B cell (primary cell): Measurements from ENCODE around the gene SCUBE1. TPM values are rescaled to one million over a fixed set of nuclear protein-coding genes. Genes with fewer than 3 reads are reported as not detected.

Source experiments
- ATAC-seq: fragments of 200-7000 bp; cut with Tn5 transposase; one replicate; pipeline ENCODE4 v1.10.0; 2021; ENCODE audit warnings: low read depth, mild to moderate bottlenecking, moderate number of reproducible peaks, moderate library complexity
- CTCF ChIA-PET: fragments of 350-600 bp; sonication (Branson Sonifier 250); formaldehyde crosslinking; loops from one replicate; lab custom pipeline; 2021; ENCODE audit warnings: antibody characterized with exemption, inconsistent platforms; lab: Charles Lee
- POLR2A ChIA-PET: fragments of 350-600 bp; sonication (Branson Sonifier 250); formaldehyde crosslinking; loops from one replicate; lab custom pipeline; 2021; ENCODE audit warnings: antibody characterized with exemption; lab: Charles Lee
- DNase-seq: peaks from one replicate; pipeline ENCODE4 v3.0.0; 2013
- H2AFZ ChIP-seq: 2 replicates; pipeline ENCODE4 v1.6.1; 2012; ENCODE audit warnings: mild to moderate bottlenecking, low read depth, low read length; ENCODE audit not compliant: insufficient read depth, poor library complexity, severe bottlenecking
- H3K27ac ChIP-seq, 2 donors: 1 replicate in 1 of 2; 2 replicates in 1 of 2; pipeline ENCODE4 v1.5.1; 2012 to 2013; ENCODE audit warnings: low read length in 2 of 2, mild to moderate bottlenecking in 2 of 2, moderate library complexity in 1 of 2
- H3K27me3 ChIP-seq, 4 experiments: fragments of 200-600 bp in 1 of 4; sonication (generic) in 1 of 4; replicated peaks in 1 of 4; 1 replicate in 2 of 4; 2 replicates in 2 of 4; pipeline versions ENCODE4 v1.6.1 to v1.7.0; 2013 to 2016; ENCODE audit warnings: low read length in 3 of 4, mild to moderate bottlenecking in 2 of 4, mixed read lengths in 1 of 4, moderate library complexity in 1 of 4; ENCODE audit not compliant: insufficient read depth in 4 of 4, control insufficient read depth in 3 of 4; ENCODE audit errors: control extremely low read depth in 1 of 4
- H3K36me3 ChIP-seq, 2 experiments: replicated peaks in 1 of 2; 1 replicate in 1 of 2; 2 replicates in 1 of 2; pipeline versions ENCODE4 v1.6.1 to v1.7.1; 2013; ENCODE audit warnings: low read length in 1 of 2; ENCODE audit not compliant: insufficient read depth in 2 of 2, control insufficient read depth in 1 of 2; ENCODE audit errors: control extremely low read depth in 1 of 2, extremely low read depth in 1 of 2
- H3K4me1 ChIP-seq, 2 donors: fragments of 200-600 bp in 1 of 2; sonication (generic) in 1 of 2; 1 replicate in 1 of 2; 2 replicates in 1 of 2; pipeline versions ENCODE4 v1.5.1 to v1.6.1; 2013 to 2017; ENCODE audit warnings: low read length in 2 of 2; ENCODE audit not compliant: control insufficient read depth in 2 of 2, insufficient read depth in 2 of 2
- H3K4me2 ChIP-seq: replicated peaks from 2 replicates; pipeline ENCODE3; 2012; ENCODE audit warnings: mild to moderate bottlenecking, low read depth, low read length; ENCODE audit not compliant: poor library complexity, severe bottlenecking
- H3K4me3 ChIP-seq, 5 experiments: fragments of 200-600 bp in 1 of 5; sonication (generic) in 1 of 5; 1 replicate in 3 of 5; 2 replicates in 2 of 5; pipeline versions ENCODE4 v1.5.1 to v1.7.0; 2011 to 2016; ENCODE audit warnings: low read length in 4 of 5, mild to moderate bottlenecking in 4 of 5, low read depth in 2 of 5, control low read depth in 1 of 5, moderate library complexity in 1 of 5; ENCODE audit not compliant: insufficient read depth in 1 of 5; ENCODE audit errors: control extremely low read depth in 1 of 5, extremely low read depth in 1 of 5
- H3K79me2 ChIP-seq: fragments of 200-600 bp; sonication (generic); one replicate; pipeline ENCODE4 v1.6.0; 2016; ENCODE audit warnings: low read length; ENCODE audit not compliant: control insufficient read depth, insufficient read depth
- H3K9ac ChIP-seq: fragments of 200-600 bp; sonication (generic); 2 replicates; pipeline ENCODE4 v1.6.1; 2017; ENCODE audit warnings: mild to moderate bottlenecking, low read length, moderate library complexity
- H3K9me3 ChIP-seq, 3 donors: one replicate each; pipeline versions ENCODE4 v1.6.1 to v1.7.1; 2013; ENCODE audit warnings: low read length in 2 of 3; ENCODE audit not compliant: control insufficient read depth in 2 of 3, insufficient read depth in 1 of 3; ENCODE audit errors: control extremely low read depth in 1 of 3
- H4K20me1 ChIP-seq: 2 replicates; pipeline ENCODE4 v1.6.0; 2012; ENCODE audit warnings: mild to moderate bottlenecking, low read length; ENCODE audit not compliant: insufficient read depth, control insufficient read depth, poor library complexity, severe bottlenecking
- H3K27ac Mint-ChIP-seq: one replicate; pipeline ENCODE4 v1.8.0; 2021; ENCODE audit warnings: mixed read lengths
- H3K27me3 Mint-ChIP-seq: one replicate; pipeline ENCODE4 v1.8.0; 2021; ENCODE audit warnings: mixed read lengths
- H3K4me1 Mint-ChIP-seq: one replicate; pipeline ENCODE4 v1.8.0; 2021; ENCODE audit warnings: mixed read lengths
- H3K4me3 Mint-ChIP-seq: one replicate; pipeline ENCODE4 v1.8.0; 2021; ENCODE audit warnings: mixed read lengths
- H3K9me3 Mint-ChIP-seq: one replicate; pipeline ENCODE4 v1.8.0; 2022; ENCODE audit warnings: mixed read lengths; ENCODE audit not compliant: insufficient read depth
- EZH2 ChIP-seq: IDR thresholded peaks from 2 replicates; pipeline ENCODE4 v1.6.1; 2012; ENCODE audit warnings: borderline replicate concordance, low read depth, mild to moderate bottlenecking, moderate library complexity, low read length; ENCODE audit not compliant: insufficient read depth, poor library complexity, severe bottlenecking
- WGBS: methylation state at CpG from one replicate; pipeline ENCODE4 v1.1.5; 2013; ENCODE audit warnings: missing lambda C conversion rate; ENCODE audit not compliant: insufficient coverage; 5-methylcytosine and 5-hydroxymethylcytosine counted together
- intact Hi-C: fragments of 100-400 bp; cut with micrococcal nuclease; formaldehyde crosslinking; loops from one replicate; pipeline ENCODE4 v1.10.0; 2022
- polyA plus RNA-seq: library from polyadenylated mRNA; depleted of rRNA; stranded (reverse); fragments of >200 nt; gene quantifications from 2 replicates; pipeline ENCODE4 v1.2.3, GENCODE V29; 2012
- total RNA-seq, 2 donors: library from RNA; stranded (reverse); fragments of 120-200 nt in 1 of 2; gene quantifications; 1 replicate in 1 of 2; 2 replicates in 1 of 2; pipeline versions ENCODE4 v1.2.3 to v1.2.4, GENCODE V29; 2013 to 2022
- TF ChIP-seq, protein P1 (sequence below): fragments of 200-600 bp; IDR thresholded peaks from one replicate; pipeline ENCODE4 v1.8.0; 2022; ENCODE audit warnings: antibody characterized with exemption, mild to moderate bottlenecking

The SCUBE1 gene
- total and polyA plus RNA-seq, 2 donors (not counting 1 experiment from before 2014, with no cell fraction given): not detected

DNA sequence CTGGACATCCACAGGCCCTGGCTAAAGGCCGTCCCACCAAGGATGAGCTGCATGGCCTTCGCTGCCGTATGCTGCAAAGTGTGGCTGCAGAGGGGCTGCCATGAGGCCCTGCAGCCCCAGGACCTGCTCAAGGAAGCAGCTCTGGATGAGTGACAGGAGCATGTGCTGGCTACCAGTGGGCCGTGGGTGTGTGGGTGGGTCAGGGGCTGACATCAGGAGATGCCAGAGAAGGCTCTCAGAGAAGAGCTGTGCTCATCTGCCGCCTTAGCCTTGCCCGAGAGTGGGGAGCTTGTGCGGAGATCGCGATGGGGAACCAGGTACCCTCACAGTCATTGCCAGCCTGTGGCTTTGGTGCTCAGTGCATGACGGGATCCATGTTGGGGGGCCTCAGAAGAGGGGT is 41.3 kb downstream of the SCUBE1 start:
- H3K27me3 ChIP-seq: no peaks in the 10 kb centered on the region
- intact Hi-C loops: no loop called here
- H3K9me3 ChIP-seq: no peaks in the 10 kb centered on the region
- no peak for DNase-seq
- H3K9me3 Mint-ChIP-seq: no peaks in the 10 kb centered on the region
- no peak overlapping the region for H3K27ac ChIP-seq
- no peak overlapping the region for H3K27ac Mint-ChIP-seq
- no peak overlapping the region for H3K4me3 ChIP-seq
- H3K4me2 ChIP-seq: no peak overlapping the region
- no peaks in the 10 kb centered on the region for H3K4me1 Mint-ChIP-seq
- no peak overlapping the region for H3K4me3 Mint-ChIP-seq
- WGBS: 96% methylated on average over 10 of the region's 10 CpGs
- no peaks in the 10 kb centered on the region for H4K20me1 ChIP-seq
- no peak for ATAC-seq
- no peaks in the 10 kb centered on the region for H3K79me2 ChIP-seq
- ChIA-PET CTCF (interaction anchor here (0.7 kb wide), 1 partner anchor 126 kb away, joined by 3 read pairs; no protein-coding TSS in a partner anchor), POLR2A (no interaction called here)
- no peak overlapping the region for H2AFZ ChIP-seq
- H3K9ac ChIP-seq: no peak overlapping the region
- H3K36me3 ChIP-seq: no peaks in the 10 kb centered on the region
- no peaks in the 10 kb centered on the region for H3K4me1 ChIP-seq
- peaks cover 17% of the 10 kb centered on the region for H3K27me3 Mint-ChIP-seq
- TF ChIP-seq, protein P1, sequence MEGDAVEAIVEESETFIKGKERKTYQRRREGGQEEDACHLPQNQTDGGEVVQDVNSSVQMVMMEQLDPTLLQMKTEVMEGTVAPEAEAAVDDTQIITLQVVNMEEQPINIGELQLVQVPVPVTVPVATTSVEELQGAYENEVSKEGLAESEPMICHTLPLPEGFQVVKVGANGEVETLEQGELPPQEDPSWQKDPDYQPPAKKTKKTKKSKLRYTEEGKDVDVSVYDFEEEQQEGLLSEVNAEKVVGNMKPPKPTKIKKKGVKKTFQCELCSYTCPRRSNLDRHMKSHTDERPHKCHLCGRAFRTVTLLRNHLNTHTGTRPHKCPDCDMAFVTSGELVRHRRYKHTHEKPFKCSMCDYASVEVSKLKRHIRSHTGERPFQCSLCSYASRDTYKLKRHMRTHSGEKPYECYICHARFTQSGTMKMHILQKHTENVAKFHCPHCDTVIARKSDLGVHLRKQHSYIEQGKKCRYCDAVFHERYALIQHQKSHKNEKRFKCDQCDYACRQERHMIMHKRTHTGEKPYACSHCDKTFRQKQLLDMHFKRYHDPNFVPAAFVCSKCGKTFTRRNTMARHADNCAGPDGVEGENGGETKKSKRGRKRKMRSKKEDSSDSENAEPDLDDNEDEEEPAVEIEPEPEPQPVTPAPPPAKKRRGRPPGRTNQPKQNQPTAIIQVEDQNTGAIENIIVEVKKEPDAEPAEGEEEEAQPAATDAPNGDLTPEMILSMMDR: no peak
- no peak for TF ChIP-seq EZH2

DNA sequence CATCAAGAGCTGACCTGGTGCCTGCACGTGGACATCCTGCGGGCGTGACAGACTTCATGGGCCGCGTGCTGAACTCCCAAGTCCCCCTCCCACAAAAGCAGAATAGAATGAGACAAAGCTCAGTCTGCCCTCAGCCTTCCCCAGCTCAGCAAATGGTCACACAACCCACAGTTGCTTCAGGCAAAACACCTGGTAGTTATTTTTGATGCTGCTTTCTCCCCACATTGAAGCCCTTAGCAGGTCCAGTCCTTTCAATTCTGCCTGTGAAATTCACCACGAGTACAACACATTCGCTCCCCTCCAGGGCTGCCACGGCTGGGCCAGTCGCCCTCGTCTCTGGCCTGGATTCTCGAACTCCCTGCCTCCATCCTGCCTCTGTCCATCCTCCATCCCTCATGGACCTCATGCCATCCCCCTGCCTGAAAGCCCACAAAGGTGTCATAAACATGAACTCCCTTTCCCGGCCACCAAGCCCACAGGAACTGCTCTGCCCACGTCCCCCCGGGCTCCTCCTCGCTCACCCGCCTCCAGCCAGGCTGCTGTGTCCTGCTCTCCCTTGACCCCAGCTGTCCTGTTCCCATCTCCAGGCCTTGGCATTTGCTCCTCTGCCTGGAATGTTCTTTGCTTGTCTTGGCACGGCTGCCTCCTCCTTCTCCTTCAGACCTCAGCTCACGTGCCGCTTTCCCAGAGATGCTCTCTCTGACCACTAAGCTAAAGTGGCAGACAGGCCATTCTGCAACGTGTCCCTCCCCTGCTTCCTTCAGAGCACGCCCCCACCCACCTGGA is 42.1 kb downstream of the SCUBE1 start:
- H3K36me3 ChIP-seq: no peaks in the 10 kb centered on the region
- no peak overlapping the region for H3K4me3 ChIP-seq
- H3K4me3 Mint-ChIP-seq: no peak overlapping the region
- no peaks in the 10 kb centered on the region for H3K27me3 ChIP-seq
- intact Hi-C loops: no loop called here
- TF ChIP-seq, protein P1: no peak
- no peak for TF ChIP-seq EZH2
- no peak overlapping the region for H3K9ac ChIP-seq
- H3K27ac ChIP-seq: no peak overlapping the region
- H3K4me2 ChIP-seq: no peak overlapping the region
- H3K9me3 Mint-ChIP-seq: no peaks in the 10 kb centered on the region
- ChIA-PET POLR2A (no interaction called here), CTCF (no interaction called here)
- H4K20me1 ChIP-seq: no peaks in the 10 kb centered on the region
- no peak for DNase-seq
- H3K27ac Mint-ChIP-seq: no peak overlapping the region
- H3K4me1 Mint-ChIP-seq: no peaks in the 10 kb centered on the region
- H3K79me2 ChIP-seq: no peaks in the 10 kb centered on the region
- 86% methylated on average over 21 of the region's 21 CpGs for WGBS
- peaks cover 13% of the 10 kb centered on the region for H3K27me3 Mint-ChIP-seq
- no peaks in the 10 kb centered on the region for H3K9me3 ChIP-seq
- ATAC-seq: no peak
- no peak overlapping the region for H2AFZ ChIP-seq
- no peaks in the 10 kb centered on the region for H3K4me1 ChIP-seq
